Inferior parietal cortex (tissue), 1 donor: ENCODE measurements around the gene NUPR2.
"Not testable (repeated sequence)": the region's sequence is repeated elsewhere in the genome, so short reads cannot be mapped to it uniquely, and the experiment has no call there.

ENCODE experiments used
- DNase-seq: peaks from one replicate; pipeline ENCODE4 v3.0.0-alpha.2; 2016; ENCODE audit errors: extremely low spot score

NUPR2 gene, protein sequence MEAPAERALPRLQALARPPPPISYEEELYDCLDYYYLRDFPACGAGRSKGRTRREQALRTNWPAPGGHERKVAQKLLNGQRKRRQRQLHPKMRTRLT

DNA sequence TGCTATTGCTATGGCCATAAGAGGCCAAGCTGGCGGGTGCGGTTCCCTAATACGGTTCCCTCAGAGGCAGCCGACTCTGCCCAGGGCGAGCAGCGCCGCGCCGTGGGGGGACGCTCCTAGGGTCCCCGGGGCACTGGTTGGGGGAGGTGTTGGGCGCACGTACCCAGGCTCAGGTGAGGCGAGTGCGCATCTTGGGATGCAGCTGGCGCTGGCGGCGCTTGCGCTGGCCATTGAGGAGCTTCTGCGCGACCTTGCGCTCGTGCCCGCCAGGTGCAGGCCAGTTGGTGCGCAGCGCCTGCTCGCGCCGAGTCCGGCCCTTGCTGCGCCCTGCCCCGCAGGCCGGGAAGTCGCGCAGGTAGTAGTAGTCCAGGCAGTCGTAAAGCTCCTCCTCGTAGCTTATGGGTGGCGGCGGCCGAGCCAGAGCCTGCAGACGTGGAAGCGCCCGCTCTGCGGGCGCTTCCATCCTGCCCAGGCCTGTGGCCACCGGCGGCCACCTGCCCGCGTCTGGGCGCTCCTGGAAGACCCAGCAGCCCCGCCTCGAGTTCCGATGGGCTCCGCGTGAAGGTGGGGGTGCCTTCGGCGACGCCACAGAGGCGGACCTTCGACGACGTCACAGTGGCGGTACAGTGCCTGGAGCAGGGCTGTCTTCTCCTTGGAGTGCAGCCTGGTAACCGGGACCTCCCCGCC lies at the start of gene NUPR2:
TSS of gene NUPR2 (minus strand) at position 566 of the 687 bp plus-strand sequence. CDS start at position 463, 103 bp downstream.
- no peak for DNase-seq

DNA sequence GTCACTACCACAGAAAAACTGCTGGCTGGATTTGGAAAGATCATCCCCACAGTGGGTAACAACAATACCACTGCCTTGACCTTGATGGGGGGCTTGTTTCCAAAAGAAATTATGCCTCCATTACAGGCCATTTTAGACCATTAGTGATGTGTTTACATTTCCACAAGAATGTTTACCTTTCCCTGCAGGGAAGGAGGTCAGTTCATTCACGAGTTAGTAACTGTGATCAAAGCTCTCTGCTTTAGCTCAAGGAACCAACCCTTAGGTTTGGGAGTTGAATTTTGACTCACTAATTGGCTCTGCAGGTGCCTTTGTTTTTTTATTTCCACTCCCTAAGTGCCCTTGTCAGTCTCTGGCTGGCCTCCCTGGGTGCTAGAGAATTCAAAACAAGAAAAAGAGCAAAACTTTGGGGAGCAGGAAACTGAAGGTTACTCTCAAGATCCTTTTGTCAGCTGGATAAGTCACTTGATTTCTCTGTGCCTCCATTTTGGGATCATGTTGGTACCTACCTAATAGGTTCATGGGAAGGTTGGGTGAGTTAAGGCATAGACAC lies 41.1 kb upstream of the NUPR2 start:
- DNase-seq: no peak

DNA sequence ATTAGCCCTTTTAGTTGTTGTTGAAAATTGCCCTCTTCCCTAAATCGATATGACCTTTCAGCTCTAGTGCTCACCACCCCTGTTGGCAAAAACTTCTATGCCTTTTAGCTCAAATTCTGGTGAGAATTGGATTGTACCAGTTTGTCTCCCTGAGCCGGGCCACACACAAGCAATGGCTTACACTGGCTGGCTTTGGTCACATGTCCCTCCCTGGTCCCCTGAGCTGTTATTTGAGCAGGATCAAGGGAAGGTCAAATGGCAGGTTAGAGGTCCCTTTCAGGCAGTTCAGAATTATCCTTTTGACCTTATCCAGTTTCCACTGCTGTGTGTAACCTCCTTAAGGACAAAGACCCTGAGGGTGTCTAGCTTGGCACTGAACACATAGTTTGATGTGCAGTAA lies 14.8 kb upstream of the NUPR2 start:
- DNase-seq: not testable (repeated sequence)

DNA sequence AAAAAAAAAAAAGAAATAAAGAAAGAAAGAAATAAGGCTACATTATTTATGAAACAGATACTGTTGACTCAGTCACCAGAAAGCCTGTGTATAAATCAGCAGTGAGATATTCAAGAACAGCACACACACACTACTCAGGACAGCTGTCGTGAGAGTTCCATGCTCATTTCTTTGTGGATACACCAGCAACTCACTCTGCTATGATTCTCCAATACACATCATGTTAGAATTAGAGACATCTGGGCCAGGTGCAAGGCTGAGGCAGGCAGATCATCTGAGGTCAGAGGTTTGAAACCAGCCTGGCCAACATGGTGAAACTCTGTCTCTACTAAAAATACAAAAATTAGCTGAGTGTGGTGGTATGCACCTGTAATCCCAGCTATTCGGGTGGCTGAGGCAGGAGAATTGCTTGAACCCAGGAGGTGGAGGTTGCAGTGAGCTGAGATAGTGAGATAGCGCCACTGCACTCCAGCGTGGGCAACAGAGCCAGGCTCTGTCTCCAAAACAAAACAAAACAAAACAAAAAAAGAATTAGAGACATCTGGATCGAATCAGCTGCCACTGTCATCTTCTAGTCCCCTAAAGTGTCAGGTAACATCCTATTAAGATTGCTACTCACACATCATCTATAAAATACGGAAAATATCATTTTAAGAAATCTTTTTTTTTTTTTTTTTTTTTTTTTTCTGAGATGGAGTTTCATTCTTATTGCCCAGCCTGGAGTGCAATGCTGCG lies 11.2 kb upstream of the NUPR2 start:
- no peak for DNase-seq

DNA sequence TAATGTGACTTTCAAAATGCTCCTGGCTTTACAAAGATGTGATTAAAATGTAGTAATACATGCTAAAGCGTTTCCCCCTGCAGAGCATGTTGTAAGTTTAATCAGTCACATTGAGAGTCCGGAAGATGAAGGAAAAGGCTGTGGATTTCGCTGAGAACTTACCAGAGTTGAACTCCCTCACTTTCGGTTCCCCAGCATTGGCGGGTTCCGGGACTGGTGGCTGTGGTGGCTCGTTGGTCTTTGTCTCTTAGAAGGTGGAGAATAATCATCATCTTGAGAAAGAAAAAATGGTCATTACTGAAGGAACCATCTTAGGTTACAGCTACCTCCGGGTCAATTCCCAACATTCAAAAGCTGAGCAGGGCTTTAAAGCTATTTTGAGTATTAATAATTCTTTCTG lies 9.6 kb upstream of the NUPR2 start:
- DNase-seq: no peak

DNA sequence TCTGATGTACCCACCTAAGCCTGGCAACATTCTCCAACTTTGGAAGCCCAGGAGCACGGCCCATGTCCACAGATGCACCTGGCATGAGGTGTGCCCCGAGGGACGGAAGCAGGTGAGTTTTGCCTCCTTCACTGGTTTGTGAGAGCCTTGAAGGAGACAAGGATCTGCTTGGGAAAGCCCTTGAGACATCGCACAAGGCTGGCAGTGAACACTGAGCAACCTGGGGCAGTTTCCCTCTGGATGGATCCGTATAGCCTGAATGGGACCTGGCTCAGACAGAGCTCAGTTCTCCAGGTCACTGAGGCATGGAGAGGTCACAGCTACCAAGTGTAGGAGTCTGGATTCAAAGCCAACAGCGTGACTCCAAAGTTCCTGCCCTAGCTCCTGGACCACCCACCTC lies 8.8 kb upstream of the NUPR2 start:
- DNase-seq: no peak

DNA sequence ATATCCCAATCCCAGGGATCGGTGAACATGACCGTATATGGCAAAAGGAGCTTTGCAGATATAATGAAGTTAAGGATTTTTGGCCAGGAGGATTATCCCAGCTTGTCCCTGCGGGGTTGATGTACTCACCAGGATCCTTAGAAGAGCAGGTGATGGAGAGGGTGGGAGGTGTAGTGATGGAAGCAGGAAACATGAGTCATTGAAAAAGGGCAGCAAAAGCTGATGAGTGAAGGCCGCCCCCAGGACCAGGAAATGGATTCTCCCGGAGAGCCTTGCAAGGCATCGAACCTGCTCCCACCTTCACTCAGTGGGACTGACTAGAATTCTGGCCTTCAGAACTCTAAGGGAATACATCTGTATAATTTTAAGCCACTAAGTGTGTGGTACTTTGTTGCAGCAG lies 5.2 kb upstream of the NUPR2 start:
- no peak for DNase-seq

DNA sequence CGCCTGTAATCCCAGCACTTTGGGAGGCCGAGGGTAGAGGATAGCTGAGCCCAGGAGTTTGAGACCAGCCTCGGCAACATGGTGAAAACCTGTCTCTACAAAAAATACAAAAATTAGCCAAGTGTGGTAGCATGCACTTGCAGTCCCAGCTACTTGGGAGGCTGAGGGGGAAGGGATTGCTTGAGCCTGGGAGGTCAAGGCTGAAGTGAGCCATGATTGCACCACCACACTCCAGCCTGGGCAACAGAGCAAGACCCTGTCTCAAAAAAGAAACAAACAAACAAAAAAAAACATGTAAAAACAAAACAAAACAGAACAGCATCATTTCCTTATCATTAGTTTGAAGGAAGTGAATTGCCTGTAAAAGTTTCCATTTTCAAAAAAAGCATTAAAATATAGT lies 4.0 kb downstream of the NUPR2 start:
- not testable (repeated sequence) for DNase-seq

DNA sequence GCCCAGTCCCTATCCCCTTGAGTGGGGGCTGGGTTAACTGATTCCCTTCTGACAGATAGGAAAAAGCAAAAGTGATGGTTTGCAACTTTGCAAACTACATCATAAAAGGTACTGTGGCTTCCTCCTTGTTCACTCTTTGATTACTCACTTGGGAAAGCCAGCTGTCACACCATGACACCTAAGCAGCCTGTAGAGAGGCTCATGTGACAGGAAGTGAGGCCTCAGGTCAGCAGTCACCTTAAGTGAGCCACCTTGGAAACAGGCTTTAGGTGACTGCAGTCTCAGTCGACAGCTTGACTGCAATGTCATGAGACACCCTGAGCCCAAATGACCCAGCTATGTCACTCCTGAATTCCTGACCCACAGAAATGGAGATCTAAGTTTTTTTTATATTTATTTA lies 5.6 kb downstream of the NUPR2 start:
- DNase-seq: no peak

DNA sequence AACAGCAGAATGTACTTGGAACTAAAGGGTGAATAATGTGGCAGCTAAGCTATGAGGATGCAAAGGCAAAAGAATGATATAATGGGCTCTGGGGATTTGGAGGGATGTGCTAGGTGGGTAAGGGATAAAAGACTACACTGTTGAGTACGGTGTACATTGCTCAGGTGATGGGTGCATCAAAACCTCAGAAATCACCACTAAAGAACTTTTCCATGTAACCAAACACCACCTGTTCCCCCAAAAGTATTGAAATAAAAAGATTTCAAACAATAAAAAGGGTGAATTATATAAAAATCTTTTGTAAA lies 8.3 kb downstream of the NUPR2 start:
- DNase-seq: no peak

DNA sequence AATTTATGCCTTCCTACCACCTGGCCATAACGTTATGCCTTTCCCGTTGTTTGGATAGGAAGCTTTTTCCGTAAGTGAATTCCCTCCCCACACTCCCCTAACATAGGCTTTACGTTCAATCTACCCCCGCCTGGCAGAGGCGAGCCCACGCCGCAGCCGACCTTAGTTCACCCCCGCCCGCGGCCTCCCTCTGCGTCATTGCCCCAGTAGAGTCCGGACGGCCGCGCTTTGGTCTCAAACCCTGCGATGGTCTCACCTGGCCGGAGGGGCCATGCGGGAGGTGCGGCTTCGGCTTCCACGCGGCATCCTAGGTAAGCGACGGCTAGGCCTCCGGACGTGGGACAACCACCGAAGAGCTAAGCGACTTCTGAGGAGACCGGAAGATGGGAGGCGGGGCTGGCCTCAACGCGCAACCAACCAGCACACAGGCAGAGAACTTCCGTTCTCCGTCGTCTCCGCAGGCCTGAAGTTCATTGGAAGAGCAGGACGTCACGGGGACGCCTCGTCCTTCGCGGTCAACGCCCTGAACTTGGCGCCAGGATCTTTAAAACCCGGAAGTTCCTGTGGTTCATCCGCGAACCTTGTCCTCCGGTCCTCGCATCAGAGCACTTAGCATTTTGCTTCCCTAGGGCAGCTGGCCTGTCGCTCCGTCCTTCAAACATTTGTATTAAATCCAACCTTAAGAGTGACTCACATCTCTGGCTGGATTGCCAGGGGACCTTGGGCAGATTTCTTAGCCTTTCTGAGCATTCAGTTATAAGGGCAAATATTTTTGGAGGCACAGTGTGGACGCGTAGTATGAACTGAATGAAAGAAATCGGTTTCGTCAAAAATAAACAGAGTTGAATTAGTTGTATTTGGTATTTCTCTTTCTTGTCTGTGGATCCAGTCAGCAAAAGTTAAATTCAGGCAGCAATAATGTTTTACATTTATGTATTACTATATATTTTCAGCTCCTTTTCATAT lies 9.8 kb downstream of the NUPR2 start, which contains the start of gene CHCHD2:
TSS of gene CHCHD2 (minus strand) at position 369 of the 966 bp plus-strand sequence. CDS start at position 306, 63 bp downstream.
- peak; percentile 99 for DNase-seq

DNA sequence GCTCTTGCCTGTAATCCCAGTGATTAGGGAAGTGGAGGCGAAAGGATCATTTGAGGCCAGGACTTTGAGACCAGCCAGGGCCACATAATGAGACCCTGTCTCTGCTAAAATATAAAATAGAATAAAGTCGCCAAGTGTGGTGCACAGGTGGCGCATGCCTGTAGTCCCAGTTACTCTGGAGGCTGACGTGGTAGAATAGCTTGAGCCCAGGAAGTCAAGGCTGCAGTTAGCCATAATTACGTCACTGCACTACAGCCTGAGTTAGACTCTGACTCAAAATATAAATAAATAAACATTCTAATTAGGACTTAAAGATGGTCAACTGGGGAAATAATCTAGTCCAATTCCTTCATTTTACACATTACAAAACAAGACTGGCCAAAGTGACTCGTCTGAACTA lies 10.7 kb downstream of the NUPR2 start:
- no peak for DNase-seq

DNA sequence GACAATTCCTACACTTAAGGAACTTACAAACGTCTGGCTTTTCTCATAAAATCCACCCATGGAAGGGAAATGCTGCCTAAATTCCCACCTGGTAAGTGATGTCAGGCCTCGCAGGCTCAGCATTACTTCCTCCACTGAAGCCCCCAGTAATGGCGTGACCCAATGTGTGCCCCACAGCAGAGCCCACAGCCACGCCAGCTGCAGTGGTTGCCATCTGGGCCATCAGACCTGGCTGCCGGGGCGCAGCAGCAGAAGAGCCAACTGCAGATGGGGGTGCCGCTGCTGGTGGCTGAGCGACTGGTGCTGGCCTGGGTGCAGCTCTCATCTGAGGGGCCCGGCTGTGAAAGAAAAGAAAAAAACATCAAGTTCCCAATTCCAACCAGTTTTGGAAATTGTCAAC lies 12.1 kb downstream of the NUPR2 start:
- DNase-seq: not testable (repeated sequence)

DNA sequence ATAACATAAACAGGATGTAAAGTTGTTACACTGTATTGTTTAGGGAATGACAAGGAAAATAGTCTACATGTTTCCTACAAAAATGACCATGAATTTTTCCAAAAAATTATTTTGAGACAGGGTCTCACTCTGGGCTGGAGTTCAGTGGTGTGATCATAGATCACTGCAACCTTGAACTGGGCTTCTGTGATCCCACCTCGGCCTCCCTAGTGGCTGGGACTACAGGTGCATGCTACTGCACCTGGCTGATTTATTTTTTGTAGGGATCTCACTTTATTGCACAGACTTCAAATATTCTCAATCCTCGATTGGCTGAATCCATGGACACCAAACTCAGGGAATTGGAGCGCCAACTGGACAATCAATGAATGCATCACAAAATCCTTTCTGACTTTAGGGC lies 16.6 kb downstream of the NUPR2 start:
- no peak for DNase-seq

DNA sequence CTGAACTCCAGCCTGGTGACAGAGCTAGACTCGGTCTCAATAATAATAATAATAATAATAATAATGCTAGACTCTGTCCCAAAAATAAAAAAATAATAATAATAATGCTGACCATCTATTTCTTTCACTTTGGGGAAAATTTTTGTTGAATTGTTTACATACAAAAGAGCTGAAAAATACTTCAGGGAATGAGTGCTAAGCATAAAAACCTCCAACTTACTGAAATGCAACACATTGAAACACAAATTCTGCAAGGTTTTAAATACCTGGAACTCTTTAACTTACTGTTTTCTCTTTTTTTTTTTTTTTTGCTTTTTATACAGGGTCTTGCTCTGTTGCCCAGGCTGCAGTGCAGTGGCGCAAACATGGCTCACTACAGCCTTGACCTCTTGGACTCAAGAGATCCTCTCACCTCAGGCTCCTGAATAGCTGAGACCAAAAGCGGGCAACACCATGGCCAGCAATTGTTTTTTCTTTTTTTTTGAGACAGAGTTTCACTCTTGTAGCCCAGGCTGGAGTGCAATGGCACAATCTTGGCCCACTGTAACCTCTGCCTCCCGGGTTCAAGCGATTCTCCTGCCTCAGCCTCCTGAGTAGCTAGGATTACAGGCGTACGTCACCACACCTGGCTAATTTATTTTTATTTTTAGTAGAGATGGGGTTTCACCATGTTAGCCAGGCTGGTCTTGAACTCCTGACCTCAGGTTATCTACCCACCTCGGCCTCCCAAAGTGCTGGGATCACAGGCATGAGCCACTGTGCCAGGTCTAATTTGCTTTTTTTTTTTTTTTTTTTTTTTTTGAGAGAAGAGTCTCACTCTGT lies 17.8 kb downstream of the NUPR2 start:
- not testable (repeated sequence) for DNase-seq

DNA sequence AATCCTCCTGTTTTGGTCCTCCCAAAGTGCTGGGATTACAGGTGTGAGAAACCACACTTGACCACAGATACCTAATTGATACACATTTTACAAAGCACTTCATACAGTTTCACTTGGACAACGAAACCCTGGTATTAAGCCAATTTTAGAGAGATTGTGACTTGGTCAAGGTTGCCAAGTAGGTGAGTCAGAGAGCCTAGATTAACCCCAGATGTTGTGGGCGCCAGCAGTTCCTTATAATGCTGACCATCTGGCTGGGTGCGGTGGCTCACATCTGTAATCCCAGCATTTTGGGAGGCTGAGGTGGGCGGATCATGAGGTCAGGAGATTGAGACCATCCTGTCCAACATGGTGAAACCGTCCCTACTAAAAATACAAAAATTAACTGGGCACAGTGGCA lies 18.5 kb downstream of the NUPR2 start:
- DNase-seq: no peak

DNA sequence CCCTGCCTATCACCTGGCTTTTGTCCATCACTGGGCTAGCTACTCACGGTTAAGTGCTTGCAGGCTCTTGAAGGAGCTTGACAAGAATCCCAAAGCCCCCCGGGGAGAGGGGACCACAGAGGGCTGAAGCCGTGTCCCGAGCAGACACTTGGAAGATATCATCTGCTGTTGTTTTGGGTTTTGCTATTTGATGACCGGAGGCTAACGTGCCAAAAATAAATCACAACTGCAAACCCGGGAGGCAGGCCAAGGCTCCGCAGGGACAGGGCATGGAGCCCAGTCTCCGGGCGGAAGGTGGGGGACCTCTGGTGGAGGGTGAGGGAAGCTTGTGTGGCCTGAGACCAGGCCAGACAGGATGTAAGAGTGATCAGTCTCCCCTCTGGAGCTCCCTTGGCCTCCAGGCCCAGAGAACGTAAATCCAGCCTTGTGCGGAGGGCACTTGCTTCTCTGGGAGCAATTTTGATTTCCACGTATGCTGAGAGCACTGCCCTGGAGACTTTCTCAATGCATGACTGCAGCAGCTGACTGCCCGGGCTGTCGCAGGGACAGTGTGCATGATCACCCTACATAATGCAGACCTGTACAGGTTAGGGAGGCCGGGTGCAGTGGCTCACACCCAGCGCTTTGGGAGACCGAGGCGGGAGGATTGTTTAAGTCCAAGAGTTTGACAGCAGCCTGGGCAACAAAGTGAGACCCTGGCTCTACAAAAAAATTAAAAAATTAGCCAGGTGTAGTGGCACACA lies 23.3 kb downstream of the NUPR2 start, which contains the start of gene PHKG1:
TSS of gene PHKG1 (minus strand) at position 164 of the 743 bp plus-strand sequence. CDS start 4,011 bp downstream, outside the sequence.
- peak; percentile 79 for DNase-seq

DNA sequence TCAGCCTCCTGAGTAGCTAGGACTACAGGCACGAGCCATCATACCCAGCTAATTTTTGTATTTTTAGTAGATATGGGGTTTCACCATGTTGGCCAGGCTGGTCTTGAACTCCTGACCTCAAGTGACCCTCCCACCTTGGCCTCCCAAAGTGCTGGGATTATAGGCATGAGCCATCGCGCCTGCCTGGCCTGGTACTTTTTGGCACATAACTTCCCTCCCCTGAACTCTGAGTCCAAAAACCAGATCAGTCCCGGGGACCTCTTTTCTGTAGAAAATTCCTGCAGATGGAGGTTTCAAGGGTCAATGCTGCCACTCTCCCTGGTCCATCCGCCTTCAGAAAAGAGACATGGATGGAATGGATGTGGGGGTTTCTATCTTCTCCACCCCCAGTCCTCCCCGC lies 23.8 kb downstream of the NUPR2 start:
- DNase-seq: peak; percentile 8

DNA sequence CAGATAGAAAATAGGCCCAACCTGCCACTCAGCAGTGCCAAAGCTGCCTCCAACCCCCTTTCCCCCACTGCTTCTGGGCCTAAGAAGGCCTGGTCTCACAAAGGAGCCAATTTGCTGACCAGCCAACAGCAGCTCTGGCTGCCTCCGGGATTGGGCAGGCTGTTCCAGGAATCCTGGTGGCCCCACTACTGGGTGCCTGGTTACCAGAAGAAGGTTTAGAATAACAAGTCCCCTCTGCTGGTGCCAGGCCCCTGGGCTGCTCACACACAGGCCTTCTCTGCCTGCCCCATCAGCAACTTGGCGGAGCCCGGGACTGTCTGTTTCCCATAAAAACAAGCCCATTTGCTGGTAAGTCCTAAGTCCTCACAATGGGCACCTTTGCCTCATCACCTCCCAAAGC lies 24.6 kb downstream of the NUPR2 start:
- peak; percentile 20 for DNase-seq

DNA sequence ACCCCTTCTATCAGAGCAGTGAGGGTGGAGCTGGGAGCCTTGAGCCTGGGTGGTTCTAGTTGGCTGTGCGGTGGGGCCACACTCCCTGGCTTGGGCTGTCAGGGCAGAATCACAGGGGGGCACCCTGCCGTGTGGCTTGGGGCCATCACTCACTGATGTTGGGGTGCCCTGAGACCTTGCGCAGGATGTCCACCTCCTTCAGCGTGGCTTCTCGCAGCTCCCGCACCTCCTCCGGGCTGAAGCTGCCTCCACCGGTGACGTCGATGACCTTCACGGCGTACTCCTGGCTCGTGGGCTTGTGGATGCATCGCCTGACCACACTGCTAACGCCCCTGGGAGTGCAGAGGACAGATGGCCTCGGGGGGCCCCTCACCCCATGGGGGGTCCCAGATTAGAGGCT lies 28.8 kb downstream of the NUPR2 start:
- no peak for DNase-seq
